Stimulated activated CD4-positive, alpha-beta T cell treated with anti-CD3 and anti-CD28 coated beads, Interleukin-1b, Interleukin-23, amount 100 ng/mL, for 4 hours (primary cell): ENCODE measurements around the gene MYMK.

ENCODE experiments used
- DNase-seq, 2 donors: peaks; one replicate each; pipeline ENCODE4 v3.0.0-alpha.2; 2020; ENCODE audit warnings: low read depth in 2 of 2

MYMK gene

DNA sequence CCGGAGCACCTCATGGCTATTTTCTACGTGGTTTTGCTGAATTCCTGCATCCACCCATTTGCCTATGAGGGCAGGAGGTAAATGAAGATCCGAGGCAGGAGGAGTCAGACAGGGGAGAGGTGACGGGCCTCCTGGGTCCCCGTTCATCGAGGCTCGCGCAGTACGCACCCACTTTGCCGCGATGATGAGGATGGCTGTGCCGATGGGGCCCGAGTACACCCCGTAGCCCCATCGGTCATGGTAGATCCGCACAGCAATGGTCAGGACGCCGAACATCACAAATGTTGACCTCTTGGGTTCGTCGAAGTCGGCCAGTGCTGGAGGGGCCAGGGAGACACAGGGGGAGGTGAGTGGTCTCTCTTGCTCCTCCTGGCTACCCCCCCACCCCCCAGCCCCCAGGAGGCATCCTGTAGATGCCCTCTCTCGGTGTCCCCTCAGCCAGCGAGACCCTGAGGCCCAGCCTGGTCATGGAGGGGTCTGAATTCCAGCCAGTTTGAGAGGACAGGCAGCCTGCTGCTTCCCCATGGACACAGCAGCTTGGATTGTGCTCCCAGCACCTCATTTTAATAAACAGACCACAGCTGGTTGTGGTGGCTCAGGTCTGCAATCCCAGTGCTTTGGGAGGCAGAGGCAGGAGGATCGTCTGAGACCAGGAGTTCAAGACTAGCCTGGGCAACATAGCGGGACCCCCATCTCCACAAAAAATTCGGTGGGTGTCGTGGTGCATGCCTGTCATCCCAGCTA is 5.9 kb downstream of the MYMK start:
- no peak for DNase-seq

DNA sequence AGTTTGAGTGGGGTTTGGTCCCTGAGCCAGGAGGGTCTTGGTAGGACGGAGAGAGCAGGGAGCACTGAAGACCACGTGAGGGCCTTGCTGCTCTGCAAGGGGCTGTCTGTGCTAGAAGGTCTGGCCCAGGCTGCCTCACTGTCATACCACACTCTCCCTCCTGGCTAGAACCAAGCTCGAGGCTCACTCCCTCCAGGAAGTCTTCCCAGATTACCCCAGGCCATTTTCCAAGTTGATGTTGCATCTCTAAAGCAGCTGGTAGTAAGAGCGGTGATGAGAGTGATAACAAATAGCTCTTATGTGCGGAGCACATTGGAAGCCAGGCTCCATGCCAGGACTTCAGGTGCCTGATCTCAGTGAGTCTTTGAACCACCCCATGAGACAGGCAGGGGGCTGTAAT is 6.6 kb downstream of the MYMK start:
- DNase-seq, result no peak

DNA sequence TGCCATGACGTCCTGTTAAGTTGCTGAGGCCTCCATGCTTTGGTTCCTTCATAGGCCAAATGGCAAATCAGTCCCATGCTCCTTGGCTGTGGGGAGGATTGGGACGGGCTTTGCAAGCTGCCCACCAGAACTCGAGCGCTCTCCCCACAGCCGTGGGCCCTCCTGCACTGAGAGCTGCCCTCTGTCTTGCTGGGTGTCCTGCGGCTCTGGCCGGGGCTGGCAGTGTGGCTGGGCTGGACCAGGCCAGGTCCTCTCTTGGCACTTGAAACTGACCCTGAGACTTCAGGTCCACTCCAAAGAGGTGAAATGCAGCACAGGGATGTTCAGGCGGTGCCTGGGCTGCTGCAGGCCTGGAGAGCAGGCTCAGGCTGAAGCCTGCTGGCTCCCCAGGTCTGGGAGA is 7.0 kb downstream of the MYMK start:
- DNase-seq, result no peak

GRCh38 chr9:133516961-133517350 is 7.8 kb downstream of the MYMK start:
- DNase-seq, result no peak

- no peak for DNase-seq
These were observed 8.4 kb downstream of the MYMK start for GRCh38 chr9:133516256-133516960.

DNA sequence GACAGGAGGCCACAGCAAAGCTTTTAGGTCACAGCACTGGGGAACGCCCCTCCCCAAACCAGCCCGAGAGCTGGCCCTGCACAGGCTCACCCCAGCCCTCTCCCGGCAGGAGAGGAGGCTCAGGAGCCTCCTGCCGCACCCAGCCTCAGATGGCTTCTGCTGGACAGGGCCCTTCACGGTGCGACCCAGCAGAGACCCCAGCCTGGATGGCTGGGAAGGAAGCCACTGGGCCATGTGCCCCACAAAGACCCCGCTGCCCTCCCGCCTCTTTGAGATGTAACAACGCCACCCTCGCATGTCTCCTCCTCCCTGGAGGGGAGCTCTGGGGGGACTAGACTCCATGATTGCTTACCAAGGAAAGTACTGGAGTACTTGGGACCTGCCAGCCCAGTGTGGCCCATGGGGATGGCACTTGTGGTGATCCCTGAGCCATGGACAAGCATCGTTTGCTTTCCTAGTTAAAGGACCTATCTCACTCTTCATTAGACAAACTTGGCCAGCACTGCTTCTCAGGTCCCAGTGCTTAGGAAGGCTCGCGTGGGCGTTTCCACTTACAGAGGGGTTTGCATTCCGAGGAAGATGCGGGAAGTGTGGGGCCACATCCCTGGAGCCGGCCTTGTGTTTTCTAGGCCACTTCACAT is 9.0 kb downstream of the MYMK start:
- no peak for DNase-seq

- DNase-seq, result no peak
These were observed 9.5 kb downstream of the MYMK start for GRCh38 chr9:133515240-133515610.

DNA sequence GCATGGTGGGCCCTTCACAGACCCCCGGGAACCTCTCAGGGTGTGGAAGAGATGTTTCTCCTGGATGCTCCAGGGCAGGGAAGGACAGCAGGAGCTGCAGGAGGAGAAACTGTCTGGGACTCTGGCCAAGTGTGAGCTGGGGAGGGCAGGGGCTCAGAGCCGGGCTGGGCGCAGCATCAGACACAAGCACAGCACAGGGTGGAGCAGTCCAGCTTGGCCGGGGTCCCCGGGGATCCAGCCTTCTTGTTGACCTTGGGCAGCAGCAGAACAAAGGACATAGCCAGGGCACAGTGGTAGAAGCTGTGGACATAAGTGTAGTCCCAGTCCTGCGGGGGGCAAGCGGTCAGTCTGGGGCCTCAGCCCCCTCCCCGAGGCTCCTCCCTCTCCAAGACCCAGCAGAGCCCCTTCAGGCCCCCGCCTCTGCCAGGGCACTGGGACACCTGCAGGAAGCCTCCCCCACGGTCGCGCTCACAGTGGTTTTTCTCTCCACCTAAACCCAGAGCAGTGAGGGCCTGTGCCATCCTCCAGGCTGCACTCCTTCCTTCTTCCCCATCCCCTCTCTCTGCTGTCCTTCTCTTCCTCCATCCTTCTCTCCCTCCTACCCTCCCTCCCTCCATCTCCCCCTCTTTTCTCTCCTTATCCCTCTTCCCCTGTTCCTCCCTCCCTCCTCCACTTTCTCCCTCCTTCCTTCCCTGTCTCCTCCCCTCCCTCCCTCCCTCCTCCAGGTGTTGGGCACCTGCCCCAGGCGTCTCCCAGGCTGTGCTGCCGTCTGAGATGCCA is 10.1 kb downstream of the MYMK start:
- DNase-seq, result no peak

GRCh38 chr9:133513214-133514100 is 11.3 kb downstream of the MYMK start:
- DNase-seq, result no peak

DNA sequence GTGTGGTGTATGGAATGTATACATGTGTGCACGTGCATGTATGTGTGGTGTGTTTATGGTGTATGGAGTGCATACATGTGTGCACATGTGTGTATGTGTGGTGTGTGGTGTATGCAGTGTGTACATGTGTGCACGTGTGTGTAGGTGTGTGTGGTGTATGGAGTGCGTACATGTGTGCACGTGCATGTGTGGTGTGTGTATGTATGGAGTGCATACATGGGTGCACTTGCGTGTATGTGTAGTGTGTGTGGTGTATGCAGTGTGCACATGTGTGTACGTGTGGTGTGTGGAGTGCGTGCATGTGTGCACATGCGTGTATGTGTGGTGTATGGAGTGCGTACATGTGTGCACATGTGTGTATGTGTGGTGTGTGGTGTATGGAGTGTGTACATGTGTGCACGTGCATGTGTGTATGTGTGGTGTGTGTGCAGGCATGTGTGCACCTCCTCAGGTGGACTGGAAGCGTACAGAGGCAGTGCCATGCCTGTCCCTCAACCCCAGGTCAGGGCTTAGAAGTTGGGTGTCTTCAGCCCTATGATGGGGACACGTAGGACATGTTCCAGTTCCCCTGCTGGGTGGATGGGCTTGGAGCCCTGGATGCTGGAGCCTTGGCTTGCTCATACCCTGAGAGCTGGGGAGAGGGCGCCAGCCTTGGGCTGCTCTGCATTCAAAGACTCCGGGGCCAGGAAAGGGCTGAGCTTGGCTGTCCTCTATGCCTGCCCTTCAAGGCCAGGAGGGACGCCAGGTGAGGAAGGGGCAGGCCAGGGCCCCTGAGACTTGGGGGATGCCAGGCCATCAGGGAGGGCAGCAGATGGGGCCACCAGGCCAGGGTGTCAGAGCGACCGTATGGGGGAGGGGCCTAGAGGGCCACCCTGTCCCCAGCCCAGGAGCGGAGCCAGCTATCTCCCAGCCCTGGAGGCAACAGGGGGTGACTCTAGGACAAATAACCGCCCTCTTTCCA is 12.2 kb downstream of the MYMK start:
- no peak for DNase-seq

- DNase-seq, result no peak
These were observed 13.2 kb downstream of the MYMK start for GRCh38 chr9:133511607-133512006.

GRCh38 chr9:133510926-133511505 is 13.7 kb downstream of the MYMK start:
- DNase-seq, result no peak

DNA sequence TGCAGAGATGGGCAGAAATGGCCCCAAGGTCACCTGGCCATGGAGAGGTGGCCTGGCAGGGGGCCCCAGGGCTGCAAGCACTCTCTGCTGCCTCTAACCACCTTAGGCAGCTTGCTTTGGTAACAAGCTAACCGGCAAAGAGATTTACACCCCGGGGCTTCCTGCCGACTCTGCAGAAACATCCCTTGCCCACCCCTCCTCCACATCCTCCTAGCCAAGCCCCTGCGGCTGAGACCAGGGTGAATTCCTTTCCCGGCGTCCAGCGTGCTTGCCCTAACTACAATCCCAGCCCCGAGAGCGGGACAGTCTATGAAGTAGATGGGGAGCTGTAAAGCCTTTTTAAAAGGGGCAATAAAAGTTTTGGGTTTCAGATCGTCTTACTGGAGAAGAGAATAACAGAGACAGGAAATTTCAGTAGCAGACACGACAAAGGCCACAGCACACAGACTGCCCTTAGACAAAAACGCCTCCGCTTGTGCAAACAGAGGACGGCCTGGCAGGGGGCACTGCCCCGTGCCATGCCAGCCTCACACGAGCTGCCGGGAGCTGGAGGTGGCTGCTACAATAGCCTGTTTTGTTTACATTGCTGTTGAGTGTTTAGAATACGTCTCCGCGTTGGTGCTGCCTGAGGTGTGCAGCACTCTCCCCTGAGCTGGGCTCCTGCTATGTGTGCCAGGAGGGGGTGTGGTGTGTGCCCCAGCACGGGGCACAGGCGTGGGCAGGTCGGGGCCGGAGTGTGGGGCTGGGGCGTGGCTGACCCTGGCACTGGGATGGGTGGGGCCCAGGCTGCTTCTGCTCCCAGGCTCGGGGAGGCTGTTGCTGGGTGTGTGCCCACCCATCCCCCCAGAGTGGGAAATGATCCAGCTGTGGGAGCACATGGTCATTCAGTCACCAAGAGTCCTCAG is 15.3 kb downstream of the MYMK start:
- no peak for DNase-seq

DNA sequence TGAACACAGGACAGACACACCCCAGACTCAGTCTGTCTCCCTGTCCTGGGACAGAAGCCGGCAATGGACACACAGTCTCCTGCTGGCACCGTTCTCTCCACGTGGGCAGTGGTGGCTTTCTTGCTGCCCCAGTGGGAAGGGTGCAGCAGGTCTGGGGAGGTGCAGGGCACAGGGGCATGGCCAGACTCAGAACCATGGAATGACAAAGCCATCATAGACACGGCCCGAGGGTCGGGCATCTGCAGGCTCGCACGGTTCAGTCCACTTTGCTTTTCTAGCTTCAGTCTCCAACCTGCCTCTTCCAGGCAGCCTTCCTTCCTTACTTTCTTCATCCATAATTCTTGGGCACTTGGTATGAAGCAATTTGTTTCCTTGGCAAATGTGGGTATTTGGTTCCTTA is 16.7 kb downstream of the MYMK start:
- DNase-seq, result no peak

DNA sequence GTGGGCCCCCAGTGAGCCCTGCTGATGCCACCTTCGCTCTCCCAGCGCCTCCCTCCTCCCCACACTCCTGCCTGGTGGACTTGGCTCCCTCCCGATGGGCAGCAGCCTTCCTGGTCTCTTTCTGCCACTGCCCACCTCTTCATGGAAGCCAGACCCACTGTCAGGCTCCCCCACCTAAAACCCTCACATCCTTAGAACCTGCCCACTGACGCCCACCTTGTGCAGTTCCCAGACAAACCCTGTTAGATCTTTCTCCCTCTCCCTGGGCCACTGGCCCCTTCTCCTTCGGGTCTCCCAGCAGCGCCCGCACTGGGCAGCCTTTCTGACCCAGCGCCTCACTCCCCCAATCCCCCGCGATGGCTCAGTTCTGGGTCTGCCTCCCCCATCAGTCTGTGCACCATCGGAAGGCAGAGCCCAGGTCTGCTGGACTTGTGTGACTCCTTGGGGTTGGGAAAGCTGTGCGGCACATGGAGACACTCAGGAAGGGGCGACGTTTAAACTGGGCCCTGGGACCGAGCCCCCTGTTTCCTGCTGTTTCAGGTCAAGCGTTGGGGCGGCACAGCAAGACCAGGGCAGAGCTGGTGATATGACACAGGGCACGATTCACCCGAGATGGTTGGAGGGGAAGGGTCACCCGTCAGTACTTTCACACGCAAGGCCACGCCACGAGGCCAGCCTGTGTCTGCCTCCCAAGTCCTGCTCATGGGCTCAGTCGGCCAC is 17.4 kb downstream of the MYMK start:
- no peak for DNase-seq

- DNase-seq, result no peak
These were observed 18.1 kb downstream of the MYMK start for GRCh38 chr9:133506653-133507038.

- DNase-seq, result no peak
These were observed 18.7 kb downstream of the MYMK start for GRCh38 chr9:133505901-133506652.
